GM12873 (cell line): ENCODE data around the gene RAC3.

Experiments
- CTCF ChIP-seq: IDR thresholded peaks from 2 replicates; pipeline ENCODE4 v1.5.1; 2012; ENCODE audit warnings: low read depth, mild to moderate bottlenecking, moderate library complexity, low read length, control low read depth; ENCODE audit not compliant: insufficient read depth; ENCODE audit errors: missing control alignments

The RAC3 gene

DNA sequence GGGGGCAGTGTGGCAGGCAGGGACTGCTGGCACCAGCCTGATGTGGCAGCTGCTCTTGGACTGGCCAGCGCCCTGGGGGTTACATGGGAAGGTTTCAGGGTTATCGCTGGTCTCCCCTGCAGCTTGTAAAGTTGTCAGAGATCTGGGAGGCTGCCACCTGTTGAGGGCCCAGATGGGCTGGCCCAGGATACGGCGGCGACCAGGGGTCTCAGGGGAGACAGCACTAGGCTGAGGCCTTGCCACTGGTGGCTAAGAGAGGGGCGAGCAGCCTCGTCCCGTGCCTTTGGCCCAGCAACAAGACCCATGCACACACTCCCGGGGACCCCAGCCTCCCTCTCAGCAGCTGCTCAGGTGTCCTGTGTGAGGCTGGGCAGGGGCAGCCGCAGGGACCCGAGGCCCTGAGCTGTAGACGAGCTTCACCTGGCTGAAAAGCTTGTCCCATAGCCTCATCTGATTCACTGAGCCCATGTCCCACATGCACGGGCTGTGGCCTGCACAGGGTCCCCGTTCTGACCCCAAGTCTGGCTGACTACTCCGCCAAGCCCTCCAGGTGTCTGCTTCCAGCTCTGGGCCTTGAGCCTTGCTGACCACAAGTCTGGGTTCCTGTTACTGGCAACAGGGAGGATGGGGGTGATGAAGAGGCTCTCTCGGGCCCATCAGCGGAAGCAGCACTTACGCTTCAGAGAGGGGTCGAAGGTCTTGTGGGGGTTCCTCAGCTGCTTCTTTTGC, 28.0 kb downstream of the RAC3 start:
- TF ChIP-seq CTCF, result no peak

DNA sequence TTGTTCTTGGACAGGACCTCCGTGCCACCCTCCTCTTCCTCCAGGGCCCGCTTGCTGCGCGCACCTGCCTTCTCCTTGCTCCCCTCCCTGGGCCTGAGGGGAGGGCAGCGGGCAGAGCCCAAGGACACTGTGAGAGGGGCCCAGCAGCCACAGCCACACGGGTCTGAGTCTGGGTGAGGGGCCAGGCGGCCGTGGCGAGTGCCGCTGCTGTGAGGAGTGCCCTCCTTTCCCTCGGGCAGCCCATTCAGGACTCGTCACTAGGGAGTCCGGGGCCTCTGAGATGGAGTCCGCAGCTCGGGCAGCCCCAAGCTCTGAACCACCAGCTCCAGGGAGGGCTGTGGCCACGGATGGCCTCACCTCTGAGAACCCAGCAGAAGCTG, 28.5 kb downstream of the RAC3 start:
- no peak for TF ChIP-seq CTCF

DNA sequence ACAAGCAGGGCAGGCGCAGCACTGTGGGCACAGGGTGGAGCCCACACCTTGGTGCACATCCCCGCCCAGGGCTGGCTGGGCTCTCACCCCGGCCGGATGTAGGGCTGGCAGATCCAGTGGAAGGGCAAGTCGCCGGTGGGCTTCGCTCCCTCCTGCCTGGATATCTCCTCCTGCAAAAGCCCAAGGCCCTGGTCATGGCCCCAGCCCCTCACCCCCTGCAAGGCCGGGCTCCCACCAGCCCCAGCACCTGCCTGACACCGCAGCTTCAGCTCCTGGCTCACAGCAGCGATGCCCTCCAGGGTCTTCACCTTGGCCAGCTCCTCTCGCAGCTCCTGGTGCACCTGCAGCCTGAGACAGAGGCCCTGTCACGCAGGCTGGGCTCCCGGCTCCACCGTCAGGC, 29.1 kb downstream of the RAC3 start:
- no peak for TF ChIP-seq CTCF

- no peak for TF ChIP-seq CTCF
These were observed 29.8 kb downstream of the RAC3 start for GRCh38 chr17:82061047-82061925.

DNA sequence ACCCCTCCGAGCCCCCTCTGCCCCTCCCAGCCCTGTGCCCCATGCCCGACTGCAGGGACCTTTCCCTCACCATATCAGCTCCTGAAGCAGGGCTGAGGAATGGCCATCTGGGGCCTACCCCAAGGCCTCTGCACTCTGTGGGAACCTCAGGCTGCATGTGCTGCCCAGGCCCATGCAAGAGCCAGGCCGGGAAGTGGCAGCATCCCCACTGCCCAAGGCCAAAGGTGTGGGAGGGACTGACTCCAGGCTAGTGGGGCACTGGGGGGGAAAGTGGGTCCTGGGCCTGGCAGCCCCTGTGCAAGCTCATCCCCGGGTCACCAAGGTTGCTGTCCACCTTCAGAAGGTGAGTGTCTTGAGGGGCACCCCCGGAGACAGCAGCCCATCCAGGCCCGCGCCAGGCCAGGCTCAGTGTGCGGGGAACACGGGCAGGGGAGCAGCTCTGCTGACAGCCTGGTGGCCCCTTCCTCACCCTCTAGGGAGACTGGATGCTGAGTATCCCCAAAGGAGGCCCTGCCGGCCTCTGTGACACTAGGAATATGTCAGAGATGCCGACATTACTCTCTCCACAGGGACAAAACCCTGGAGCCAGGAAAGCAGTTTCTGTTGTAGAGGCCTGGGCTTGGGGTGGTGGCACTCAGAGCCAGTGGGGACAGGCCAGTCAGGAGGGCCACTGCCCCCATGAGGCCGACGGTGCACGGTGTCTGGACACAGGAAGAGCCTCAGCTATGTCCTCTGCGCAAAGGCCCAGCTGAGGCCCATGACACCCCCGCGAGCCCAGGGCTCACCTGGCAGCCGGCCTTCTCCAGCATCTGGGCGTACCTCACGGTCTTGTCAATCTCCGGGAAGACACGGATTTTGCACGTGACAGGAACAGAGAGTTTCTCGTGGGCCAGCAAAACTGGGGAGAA, 30.9 kb downstream of the RAC3 start:
- no peak for TF ChIP-seq CTCF

- no peak for TF ChIP-seq CTCF
These were observed 31.5 kb downstream of the RAC3 start for GRCh38 chr17:82062984-82063368.
